AG04449 (cell line): ENCODE results near the gene PCDHGB5.
"Not testable (repeated sequence)": the region's sequence is repeated elsewhere in the genome, so short reads cannot be mapped to it uniquely, and the experiment has no call there.

ENCODE experiments used
- CTCF ChIA-PET: fragments of 350-600 bp; formaldehyde crosslinking; extraction: SDS; loops from one replicate; lab custom pipeline; 2021; ENCODE audit warnings: antibody characterized with exemption; lab: Yijun Ruan, JAX
- POLR2A ChIA-PET: fragments of 400-600, 350-600 bp; formaldehyde crosslinking; extraction: SDS; loops from one replicate; lab custom pipeline; 2020; ENCODE audit warnings: antibody characterized with exemption, inconsistent platforms; lab: Yijun Ruan, JAX
- DNase-seq: peaks from one replicate; pipeline ENCODE4 v3.0.0-alpha.2; 2010; ENCODE audit warnings: low read depth, low spot score
- H3K4me3 ChIP-seq: 2 replicates; pipeline ENCODE4 v1.5.1; 2011; ENCODE audit warnings: low read depth, mild to moderate bottlenecking, control low read depth, low read length
- TF ChIP-seq, protein P1 (sequence below): IDR thresholded peaks from one replicate; pipeline ENCODE4 v1.5.1; 2011; ENCODE audit warnings: mild to moderate bottlenecking, moderate library complexity, low read length, control low read depth, inconsistent platforms; ENCODE audit not compliant: insufficient read depth; ENCODE audit errors: missing control alignments

PCDHGB5 gene

DNA sequence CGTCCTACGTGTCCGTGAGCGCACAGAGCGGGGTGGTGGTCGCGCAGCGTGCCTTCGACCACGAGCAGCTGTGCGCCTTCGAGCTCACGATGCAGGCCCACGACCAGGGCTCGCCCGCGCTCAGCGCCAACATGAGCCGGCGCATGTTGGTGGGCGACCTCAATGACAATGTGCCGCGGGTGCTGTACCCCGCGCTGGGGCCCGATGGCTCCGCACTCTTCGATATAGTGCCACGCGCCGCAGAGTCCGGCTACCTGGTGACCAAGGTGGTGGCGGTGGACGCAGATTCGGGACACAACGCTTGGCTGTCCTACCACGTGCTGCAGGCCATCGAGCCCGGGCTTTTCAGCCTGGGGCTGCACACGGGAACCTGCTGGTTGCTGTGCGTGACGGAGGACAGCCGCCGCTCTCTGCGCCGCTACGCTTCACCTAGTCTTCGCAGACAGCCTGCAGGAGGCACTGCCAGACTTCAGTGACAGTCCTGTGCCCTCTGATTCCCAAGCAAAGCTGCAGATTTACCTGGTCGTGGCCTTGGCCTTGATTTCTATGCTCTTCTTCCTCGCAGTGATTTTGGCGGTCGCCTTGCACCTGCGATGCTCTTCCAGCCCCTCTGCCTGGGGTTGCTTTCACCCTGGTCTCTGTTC is 30.2 kb downstream of the PCDHGB5 start:
- DNase-seq = no peak
- POLR2A ChIA-PET = no interaction called here
- no peak overlapping the region for H3K4me3 ChIP-seq
- TF ChIP-seq, protein P1, sequence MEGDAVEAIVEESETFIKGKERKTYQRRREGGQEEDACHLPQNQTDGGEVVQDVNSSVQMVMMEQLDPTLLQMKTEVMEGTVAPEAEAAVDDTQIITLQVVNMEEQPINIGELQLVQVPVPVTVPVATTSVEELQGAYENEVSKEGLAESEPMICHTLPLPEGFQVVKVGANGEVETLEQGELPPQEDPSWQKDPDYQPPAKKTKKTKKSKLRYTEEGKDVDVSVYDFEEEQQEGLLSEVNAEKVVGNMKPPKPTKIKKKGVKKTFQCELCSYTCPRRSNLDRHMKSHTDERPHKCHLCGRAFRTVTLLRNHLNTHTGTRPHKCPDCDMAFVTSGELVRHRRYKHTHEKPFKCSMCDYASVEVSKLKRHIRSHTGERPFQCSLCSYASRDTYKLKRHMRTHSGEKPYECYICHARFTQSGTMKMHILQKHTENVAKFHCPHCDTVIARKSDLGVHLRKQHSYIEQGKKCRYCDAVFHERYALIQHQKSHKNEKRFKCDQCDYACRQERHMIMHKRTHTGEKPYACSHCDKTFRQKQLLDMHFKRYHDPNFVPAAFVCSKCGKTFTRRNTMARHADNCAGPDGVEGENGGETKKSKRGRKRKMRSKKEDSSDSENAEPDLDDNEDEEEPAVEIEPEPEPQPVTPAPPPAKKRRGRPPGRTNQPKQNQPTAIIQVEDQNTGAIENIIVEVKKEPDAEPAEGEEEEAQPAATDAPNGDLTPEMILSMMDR = no peak
- CTCF ChIA-PET = interaction anchor here (0.9 to 9.2 kb wide), 8 partner anchors 11 to 136 kb away, joined by 3 to 196 read pairs (median 7); partner anchors contain the start of genes PCDHGA10, PCDHGA11, PCDHGA7 and PCDHGB7

DNA sequence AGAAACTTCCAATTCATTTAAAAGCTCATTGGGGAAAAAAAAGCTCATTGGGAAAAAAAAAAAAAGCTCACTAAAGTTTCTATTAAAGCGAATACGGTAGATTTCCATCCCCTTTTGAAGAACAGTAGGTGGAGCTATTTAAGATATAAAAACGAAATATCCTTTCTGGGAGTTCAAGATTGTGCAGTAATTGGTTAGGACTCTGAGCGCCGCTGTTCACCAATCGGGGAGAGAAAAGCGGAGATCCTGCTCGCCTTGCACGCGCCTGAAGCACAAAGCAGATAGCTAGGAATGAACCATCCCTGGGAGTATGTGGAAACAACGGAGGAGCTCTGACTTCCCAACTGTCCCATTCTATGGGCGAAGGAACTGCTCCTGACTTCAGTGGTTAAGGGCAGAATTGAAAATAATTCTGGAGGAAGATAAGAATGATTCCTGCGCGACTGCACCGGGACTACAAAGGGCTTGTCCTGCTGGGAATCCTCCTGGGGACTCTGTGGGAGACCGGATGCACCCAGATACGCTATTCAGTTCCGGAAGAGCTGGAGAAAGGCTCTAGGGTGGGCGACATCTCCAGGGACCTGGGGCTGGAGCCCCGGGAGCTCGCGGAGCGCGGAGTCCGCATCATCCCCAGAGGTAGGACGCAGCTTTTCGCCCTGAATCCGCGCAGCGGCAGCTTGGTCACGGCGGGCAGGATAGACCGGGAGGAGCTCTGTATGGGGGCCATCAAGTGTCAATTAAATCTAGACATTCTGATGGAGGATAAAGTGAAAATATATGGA is 32.8 kb downstream of the PCDHGB5 start, which contains the start of gene PCDHGA12:
Gene PCDHGA12, plus strand, starts transcription at position 176 of the 782 bp plus-strand sequence. Its CDS starts 253 bp downstream, at position 429.
- ChIA-PET CTCF (interaction anchor here (0.6 to 9.2 kb wide), 45 partner anchors 9 to 160 kb away, joined by 3 to 196 read pairs (median 5); partner anchors contain the start of genes PCDHGA10, PCDHGA11, PCDHGA2 and PCDHGA5), POLR2A (interaction anchor here (1.2 to 1.6 kb wide), 5 partner anchors 45 to 127 kb away, joined by 3 to 11 read pairs (median 4); partner anchors contain the start of gene PCDHGC3)
- H3K4me3 ChIP-seq = peak within 1 kb of the TSS; percentile 49
- TF ChIP-seq, protein P1 = peak; percentile 38
- peak; percentile 52 for DNase-seq

DNA sequence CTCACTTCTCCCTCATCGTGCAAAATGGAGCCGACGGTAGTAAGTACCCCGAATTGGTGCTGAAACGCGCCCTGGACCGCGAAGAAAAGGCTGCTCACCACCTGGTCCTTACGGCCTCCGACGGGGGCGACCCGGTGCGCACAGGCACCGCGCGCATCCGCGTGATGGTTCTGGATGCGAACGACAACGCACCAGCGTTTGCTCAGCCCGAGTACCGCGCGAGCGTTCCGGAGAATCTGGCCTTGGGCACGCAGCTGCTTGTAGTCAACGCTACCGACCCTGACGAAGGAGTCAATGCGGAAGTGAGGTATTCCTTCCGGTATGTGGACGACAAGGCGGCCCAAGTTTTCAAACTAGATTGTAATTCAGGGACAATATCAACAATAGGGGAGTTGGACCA is 33.5 kb downstream of the PCDHGB5 start:
- POLR2A ChIA-PET = interaction anchor here (1.6 kb wide), 1 partner anchor 126 kb away, joined by 11 read pairs; no protein-coding TSS in a partner anchor
- CTCF ChIA-PET = interaction anchor here (1.2 to 9.2 kb wide), 25 partner anchors 8 to 137 kb away, joined by 3 to 196 read pairs (median 7); partner anchors contain the start of genes PCDHGA10, PCDHGA11, PCDHGA2 and PCDHGB3
- no peak for DNase-seq
- TF ChIP-seq, protein P1 = no peak
- H3K4me3 ChIP-seq = peak overlapping the region; percentile 38

DNA sequence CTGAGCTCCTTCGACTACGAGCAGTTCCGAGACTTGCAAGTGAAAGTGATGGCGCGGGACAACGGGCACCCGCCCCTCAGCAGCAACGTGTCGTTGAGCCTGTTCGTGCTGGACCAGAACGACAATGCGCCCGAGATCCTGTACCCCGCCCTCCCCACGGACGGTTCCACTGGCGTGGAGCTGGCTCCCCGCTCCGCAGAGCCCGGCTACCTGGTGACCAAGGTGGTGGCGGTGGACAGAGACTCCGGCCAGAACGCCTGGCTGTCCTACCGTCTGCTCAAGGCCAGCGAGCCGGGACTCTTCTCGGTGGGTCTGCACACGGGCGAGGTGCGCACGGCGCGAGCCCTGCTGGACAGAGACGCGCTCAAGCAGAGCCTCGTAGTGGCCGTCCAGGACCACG is 34.6 kb downstream of the PCDHGB5 start:
- CTCF ChIA-PET = interaction anchor here (1.1 to 9.2 kb wide), 7 partner anchors 11 to 126 kb away, joined by 3 to 196 read pairs (median 24); partner anchors contain the start of genes PCDHGA10, PCDHGA11, PCDHGB3 and PCDHGB7
- DNase-seq, POLR2A ChIA-PET, H3K4me3 ChIP-seq: not testable (repeated sequence)

DNA sequence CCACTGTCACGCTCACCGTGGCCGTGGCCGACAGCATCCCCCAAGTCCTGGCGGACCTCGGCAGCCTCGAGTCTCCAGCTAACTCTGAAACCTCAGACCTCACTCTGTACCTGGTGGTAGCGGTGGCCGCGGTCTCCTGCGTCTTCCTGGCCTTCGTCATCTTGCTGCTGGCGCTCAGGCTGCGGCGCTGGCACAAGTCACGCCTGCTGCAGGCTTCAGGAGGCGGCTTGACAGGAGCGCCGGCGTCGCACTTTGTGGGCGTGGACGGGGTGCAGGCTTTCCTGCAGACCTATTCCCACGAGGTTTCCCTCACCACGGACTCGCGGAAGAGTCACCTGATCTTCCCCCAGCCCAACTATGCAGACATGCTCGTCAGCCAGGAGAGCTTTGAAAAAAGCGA is 35.0 kb downstream of the PCDHGB5 start:
- DNase-seq, H3K4me3 ChIP-seq: not testable (repeated sequence)
- ChIA-PET POLR2A (interaction anchor here (0.7 kb wide), 1 partner anchor 83 kb away, joined by 3 read pairs; no protein-coding TSS in a partner anchor), CTCF (interaction anchor here (1.1 to 9.2 kb wide), 5 partner anchors 11 to 126 kb away, joined by 3 to 196 read pairs (median 82); partner anchors contain the start of genes PCDHGA10, PCDHGA11 and PCDHGB7)

DNA sequence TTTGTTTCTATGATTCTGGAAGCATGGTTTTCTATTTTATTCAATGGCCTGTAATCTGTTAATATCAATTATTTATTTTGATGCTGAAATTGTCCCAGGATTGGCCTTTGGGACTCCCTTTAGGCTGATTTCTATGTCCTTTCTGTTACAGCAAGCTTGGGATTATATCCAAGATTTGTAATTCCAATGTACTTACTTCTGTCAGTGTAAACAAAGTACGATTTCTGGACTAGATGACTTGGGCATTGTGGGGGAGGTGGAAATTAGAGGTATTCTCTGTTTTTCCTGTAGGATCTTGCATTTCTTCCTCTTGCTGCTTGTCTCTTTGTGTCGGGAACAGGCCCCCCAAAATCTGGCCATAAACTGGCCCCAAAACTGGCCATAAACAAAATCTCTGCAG is 36.3 kb downstream of the PCDHGB5 start:
- no peak overlapping the region for H3K4me3 ChIP-seq
- no peak for DNase-seq
- ChIA-PET POLR2A (no interaction called here), CTCF (interaction anchor here (0.9 to 9.2 kb wide), 7 partner anchors 12 to 130 kb away, joined by 3 to 196 read pairs (median 4); partner anchors contain the start of genes PCDHGA10, PCDHGA11 and PCDHGB7)
- TF ChIP-seq, protein P1 = no peak
